HG03520 (cell line): Measurements from ENCODE around the gene MACF1.

Experiments
- ATAC-seq: cut with Tn5 transposase; IDR thresholded peaks from one replicate; pipeline ENCODE4 v1.9.1; 2021; ENCODE audit warnings: mild to moderate bottlenecking, moderate library complexity; ENCODE audit not compliant: unreplicated experiment

MACF1 gene

GRCh38 chr1:39410915-39411436 is 206.5 kb downstream of the MACF1 start:
- no peak for ATAC-seq

- no peak for ATAC-seq
Observed at GRCh38 chr1:39411526-39412478, 207.3 kb downstream of the MACF1 start.

- ATAC-seq: no peak
Observed at GRCh38 chr1:39412892-39413291, 208.4 kb downstream of the MACF1 start.

- no peak for ATAC-seq
Observed at GRCh38 chr1:39413902-39414528, 209.5 kb downstream of the MACF1 start.

- ATAC-seq: no peak
Observed at GRCh38 chr1:39415553-39415952, 211.1 kb downstream of the MACF1 start.

GRCh38 chr1:39416609-39417008 is 212.1 kb downstream of the MACF1 start:
- ATAC-seq: no peak

GRCh38 chr1:39418236-39418635 is 213.7 kb downstream of the MACF1 start:
- no peak for ATAC-seq

GRCh38 chr1:39420493-39420892 is 216.0 kb downstream of the MACF1 start:
- ATAC-seq: no peak

GRCh38 chr1:39422614-39423013 is 218.1 kb downstream of the MACF1 start:
- ATAC-seq: no peak

- no peak for ATAC-seq
Observed at GRCh38 chr1:39425151-39425550, 220.7 kb downstream of the MACF1 start.

GRCh38 chr1:39425634-39426033 is 221.1 kb downstream of the MACF1 start:
- no peak for ATAC-seq

GRCh38 chr1:39426346-39426745 is 221.9 kb downstream of the MACF1 start:
- ATAC-seq: no peak

GRCh38 chr1:39427374-39427773 is 222.9 kb downstream of the MACF1 start:
- no peak for ATAC-seq

GRCh38 chr1:39427912-39428311 is 223.4 kb downstream of the MACF1 start:
- no peak for ATAC-seq

- no peak for ATAC-seq
Observed at GRCh38 chr1:39431927-39432326, 227.4 kb downstream of the MACF1 start.

GRCh38 chr1:39434797-39435395 is 230.4 kb downstream of the MACF1 start:
- no peak for ATAC-seq

GRCh38 chr1:39435597-39435996 is 231.1 kb downstream of the MACF1 start:
- no peak for ATAC-seq

- ATAC-seq: no peak
Observed at GRCh38 chr1:39436842-39437241, 232.3 kb downstream of the MACF1 start.

- no peak for ATAC-seq
Observed at GRCh38 chr1:39438042-39438441, 233.5 kb downstream of the MACF1 start.

GRCh38 chr1:39440856-39441255 is 236.4 kb downstream of the MACF1 start:
- no peak for ATAC-seq

- ATAC-seq: no peak
Observed at GRCh38 chr1:39441797-39442196, 237.3 kb downstream of the MACF1 start.

- ATAC-seq: no peak
Observed at GRCh38 chr1:39445573-39445972, 241.1 kb downstream of the MACF1 start.
